ENCODE data around the gene ARSB. TPM values are rescaled to one million over a fixed set of nuclear protein-coding genes. Genes with fewer than 3 reads are reported as not detected.
A peak's percentile ranks its signal among the peaks of the same experiment; 100 is the strongest.

The ARSB gene
- total and polyA plus RNA-seq, 10 of the 15 experiments (the other 5 are each of a cell fraction or from before 2014, with no cell fraction given) = 1.2 to 8.2 (median 6.1) TPM

DNA sequence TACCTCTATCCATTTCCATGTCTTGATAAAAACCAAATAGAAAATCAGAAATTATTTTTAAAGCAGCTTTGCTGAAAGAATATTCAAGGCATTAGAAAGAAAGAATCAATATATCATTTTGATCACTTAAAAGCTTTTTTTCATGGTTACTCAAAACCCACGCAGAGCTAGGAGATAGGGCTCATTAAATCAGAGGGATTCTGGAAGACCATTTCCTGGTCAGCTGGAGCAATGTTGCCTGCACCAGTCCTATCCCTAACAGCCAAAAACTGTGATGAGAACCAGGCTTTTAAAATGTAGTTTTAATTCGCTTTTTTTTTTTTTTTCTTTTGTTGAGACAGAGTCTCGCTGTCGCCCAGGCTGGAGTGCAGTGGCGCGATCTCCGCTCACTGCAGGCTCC is 72.3 kb downstream of the ARSB start:
- ChIA-PET CTCF (interaction anchor here (0.8 to 7.4 kb wide), 11 partner anchors 8 to 445 kb away, joined by 3 to 80 read pairs (median 4); no protein-coding TSS in a partner anchor), POLR2A (interaction anchor here (0.5 to 1.3 kb wide), 6 partner anchors 10 to 786 kb away, joined by 3 to 7 read pairs (median 4); no protein-coding TSS in a partner anchor), RAD21 (ENCODE audit: unreplicated experiment) (interaction anchor here (0.7 to 2.4 kb wide), 6 partner anchors 13 to 112 kb away, joined by 3 to 12 read pairs (median 4); no protein-coding TSS in a partner anchor), SMC1A (ENCODE audit: uncharacterized antibody, unreplicated experiment) (interaction anchor here (0.7 to 6.1 kb wide), 14 partner anchors 8 to 375 kb away, joined by 3 to 48 read pairs (median 4); no protein-coding TSS in a partner anchor)
- ATAC-seq (no peak), FAIRE-seq (no peak), DNase-seq (ENCODE audit: low read depth, low spot score) (no peak)
- in situ Hi-C loops (cut with MboI) = no loop called here
- peaks cover 15% of the 10 kb centered on the region for H3K4me1 ChIP-seq (ENCODE audit: control insufficient read depth, insufficient read depth, low read length)
- no peaks in the 10 kb centered on the region for H4K20me1 ChIP-seq (ENCODE audit: control insufficient read depth, insufficient read depth)
- 100% methylated on average over 2 of the region's 7 CpGs for WGBS (ENCODE audit: insufficient coverage, insufficient replicate concordance, low lambda C conversion rate, missing lambda C conversion rate)
- H3K4me3 ChIP-seq = no peak overlapping the region
- no peaks in the 10 kb centered on the region for H3K27me3 ChIP-seq (replicated peaks in 1 of 2; ENCODE audit: control insufficient read depth in 2 of 2, insufficient read depth in 2 of 2, low read length in 1 of 2)
- H3K27ac ChIP-seq (ENCODE audit: control insufficient read depth, insufficient read depth) = peak overlapping the region; percentile 55; the same call in 1 of the 2 replicates
- no TSS peak for BruUV-seq (replicated peaks)
- no peak overlapping the region for H3K4me2 ChIP-seq (ENCODE audit: control insufficient read depth, insufficient read depth)
- H3K9me3 ChIP-seq (replicated peaks; ENCODE audit: control insufficient read depth, insufficient read depth, low read length) = no peaks in the 10 kb centered on the region
- intact Hi-C loops (cut with micrococcal nuclease; ENCODE audit: unreplicated experiment) = no loop called here
- no peak overlapping the region for H2AFZ ChIP-seq (ENCODE audit: control insufficient read depth, low read depth, low read length)
- H3K79me2 ChIP-seq (ENCODE audit: control insufficient read depth, insufficient read depth, low read length) = no peaks in the 10 kb centered on the region
- no peaks in the 10 kb centered on the region for H3K36me3 ChIP-seq (ENCODE audit: control insufficient read depth in 2 of 2, insufficient read depth in 2 of 2, low read length in 1 of 2)
- TF ChIP-seq RBBP5 (conservative IDR thresholded peaks at IDR 0.05) (no peak), YY1 (IDR thresholded peaks at IDR 0.05; ENCODE audit: low read depth, low read length) (no peak), SRF (IDR thresholded peaks at IDR 0.05; ENCODE audit: low read depth in 2 of 2, low read length in 2 of 2) (no peak), IKZF2 (IDR thresholded peaks at IDR 0.05) (no peak), NR2C1 (IDR thresholded peaks at IDR 0.05) (no peak), RUNX3 (IDR thresholded peaks at IDR 0.05; ENCODE audit: low read length) (no peak)
- no peak overlapping the region for H3K9ac ChIP-seq (ENCODE audit: control insufficient read depth, insufficient read depth, low read length)

GRCh38 chr5:78912085-78912771 is 72.9 kb downstream of the ARSB start:
- H3K27ac ChIP-seq (ENCODE audit: control insufficient read depth, insufficient read depth) = peak overlapping the region; percentile 55
- BruUV-seq (replicated peaks) = no TSS peak
- H3K27me3 ChIP-seq (replicated peaks in 1 of 2; ENCODE audit: control insufficient read depth in 2 of 2, insufficient read depth in 2 of 2, low read length in 1 of 2) = no peaks in the 10 kb centered on the region
- peak; percentile 16; the same call in 1 of the 2 replicates for TF ChIP-seq RAD51 (IDR thresholded peaks at IDR 0.05)
- peak; percentile 24; the same call in 1 of the 2 replicates for TF ChIP-seq CREM (IDR thresholded peaks at IDR 0.05; ENCODE audit: low read depth)
- no peak for TF ChIP-seq SMAD1 (IDR thresholded peaks at IDR 0.05; ENCODE audit: low read depth, partially characterized antibody)
- 0 out of 2 replicates have a peak, but pooled peaks have one; percentile 15 for TF ChIP-seq EED (IDR thresholded peaks at IDR 0.05; ENCODE audit: low read depth)
- TF ChIP-seq GABPA (IDR thresholded peaks at IDR 0.05; ENCODE audit: low read depth) = no peak
- H2AFZ ChIP-seq (ENCODE audit: control insufficient read depth, low read depth, low read length) = peak overlapping the region; percentile 69
- peak overlapping the region; percentile 78 for H3K4me2 ChIP-seq (ENCODE audit: control insufficient read depth, insufficient read depth)
- H4K20me1 ChIP-seq (ENCODE audit: control insufficient read depth, insufficient read depth) = no peaks in the 10 kb centered on the region
- ATAC-seq = peak; percentile 67
- no peaks in the 10 kb centered on the region for H3K36me3 ChIP-seq (ENCODE audit: control insufficient read depth in 2 of 2, insufficient read depth in 2 of 2, low read length in 1 of 2)
- H3K4me3 ChIP-seq = no peak overlapping the region
- 56% methylated on average over 5 of the region's 5 CpGs for WGBS (ENCODE audit: insufficient coverage, insufficient replicate concordance, low lambda C conversion rate, missing lambda C conversion rate)
- no peaks in the 10 kb centered on the region for H3K9me3 ChIP-seq (replicated peaks; ENCODE audit: control insufficient read depth, insufficient read depth, low read length)
- intact Hi-C loops (cut with micrococcal nuclease; ENCODE audit: unreplicated experiment) = no loop called here
- no peak for DNase-seq (ENCODE audit: low read depth, low spot score)
- ChIA-PET POLR2A (interaction anchor here (0.5 to 1.3 kb wide), 6 partner anchors 11 to 786 kb away, joined by 3 to 7 read pairs (median 3); no protein-coding TSS in a partner anchor), SMC1A (ENCODE audit: uncharacterized antibody, unreplicated experiment) (interaction anchor here (0.7 to 6.1 kb wide), 18 partner anchors 8 to 272 kb away, joined by 3 to 48 read pairs (median 4); no protein-coding TSS in a partner anchor), CTCF (interaction anchor here (0.7 to 7.4 kb wide), 14 partner anchors 8 to 445 kb away, joined by 3 to 80 read pairs (median 4); no protein-coding TSS in a partner anchor), RAD21 (ENCODE audit: unreplicated experiment) (interaction anchor here (0.7 to 2.4 kb wide), 9 partner anchors 11 to 375 kb away, joined by 3 to 12 read pairs (median 4); no protein-coding TSS in a partner anchor)
- peak; percentile 91 for FAIRE-seq
- H3K4me1 ChIP-seq (ENCODE audit: control insufficient read depth, insufficient read depth, low read length) = peaks cover 19% of the 10 kb centered on the region
- in situ Hi-C loops (cut with MboI) = no loop called here
- no peaks in the 10 kb centered on the region for H3K79me2 ChIP-seq (ENCODE audit: control insufficient read depth, insufficient read depth, low read length)
- no peak overlapping the region for H3K9ac ChIP-seq (ENCODE audit: control insufficient read depth, insufficient read depth, low read length)

Measured in GM12878 (cell line).